A549 (cell line): ENCODE results near the gene DNHD1. TPM values are rescaled to one million over a fixed set of nuclear protein-coding genes. Genes with fewer than 3 reads are reported as not detected.
A peak's percentile ranks its signal among the peaks of the same experiment; 100 is the strongest.

Source experiments
- ATAC-seq, 2 experiments: fragments of 200-7000 bp in 1 of 2; fragments of >200 bp in 1 of 2; cut with Nextera tagmentation in 1 of 2; cut with Tn5 transposase in 1 of 2; 3 replicates each; pipeline versions ENCODE4 v1.8.0 to v1.9.1; 2018 to 2020; ENCODE audit warnings: mild to moderate bottlenecking in 1 of 2, moderate library complexity in 1 of 2
- CTCF ChIA-PET: fragments of 300-600 bp; sonication (Branson Sonifier 250); formaldehyde crosslinking; extraction: SDS; loops from one replicate; lab custom pipeline; 2021; ENCODE audit warnings: antibody characterized with exemption, inconsistent platforms; lab: Yijun Ruan, JAX
- POLR2A ChIA-PET: fragments of 350-600 bp; formaldehyde crosslinking; extraction: SDS; loops from one replicate; lab custom pipeline; 2021; ENCODE audit warnings: antibody characterized with exemption, inconsistent platforms; lab: Yijun Ruan, JAX
- DNase-seq, 2 experiments: peaks; one replicate each; pipeline versions ENCODE4 v3.0.0 to v3.0.0-alpha.2; 2011 to 2016; ENCODE audit warnings: low read depth in 1 of 2, low spot score in 1 of 2
- FAIRE-seq: peaks from 2 replicates; lab custom pipeline; 2011; peaks lifted over from hg19 to GRCh38; lab: Jason Lieb, UNC
- H3K27ac ChIP-seq, 2 experiments: fragments of >200 bp; sonication (Bioruptor Twin); formaldehyde crosslinking; 3 replicates each; pipeline ENCODE4 v1.5.1; 2016 to 2017
- H3K4me1 ChIP-seq: fragments of >200 bp; sonication (Bioruptor Twin); formaldehyde crosslinking; 3 replicates; pipeline ENCODE4 v1.6.1; 2016
- H3K4me2 ChIP-seq: fragments of >200 bp; sonication (Bioruptor Twin); formaldehyde crosslinking; 3 replicates; pipeline ENCODE4 v1.6.1; 2016
- H3K4me3 ChIP-seq: fragments of >200 bp; sonication (Bioruptor Twin); formaldehyde crosslinking; 3 replicates; pipeline ENCODE4 v1.5.1; 2016
- H3K9me3 ChIP-seq: fragments of >200 bp; sonication (Bioruptor Twin); formaldehyde crosslinking; 3 replicates; pipeline ENCODE4 v1.6.1; 2016
- CEBPB ChIP-seq, 2 experiments: fragments of >200 bp in 1 of 2; sonication (Bioruptor Twin) in 1 of 2; formaldehyde crosslinking in 1 of 2; IDR thresholded peaks; 2 replicates each; pipeline ENCODE4 v1.6.1; 2012 to 2016
- CTCF ChIP-seq: fragments of >200 bp; sonication (Bioruptor Twin); formaldehyde crosslinking; IDR thresholded peaks from 3 replicates; pipeline ENCODE4 v1.5.1; 2016
- EHF ChIP-seq: fragments of 250-450 bp; sonication (Bioruptor Pico); IDR thresholded peaks from 2 replicates; pipeline ENCODE4 v1.5.0; 2020; ENCODE audit warnings: mild to moderate bottlenecking
- EP300 ChIP-seq, 2 experiments: fragments of >200 bp; sonication (Bioruptor Twin); formaldehyde crosslinking; IDR thresholded peaks; 2 replicates in 1 of 2; 3 replicates in 1 of 2; pipeline ENCODE4 v1.6.1; 2016 to 2017
- FOSL2 ChIP-seq, 2 experiments: fragments of 450-650 bp in 1 of 2; fragments of >200 bp in 1 of 2; sonication (Bioruptor Twin) in 1 of 2; formaldehyde crosslinking; IDR thresholded peaks; 2 replicates each; pipeline versions ENCODE4 v1.5.0 to v1.6.1; 2016 to 2020; ENCODE audit warnings: mild to moderate bottlenecking in 1 of 2, moderate library complexity in 1 of 2
- GATA3 ChIP-seq: IDR thresholded peaks from 2 replicates; pipeline ENCODE4 v1.6.1; 2012; ENCODE audit warnings: borderline replicate concordance
- HMGXB4 ChIP-seq: fragments of 250-450 bp; sonication (Bioruptor Pico); IDR thresholded peaks from 2 replicates; pipeline ENCODE4 v1.5.0; 2021; ENCODE audit warnings: mild to moderate bottlenecking, moderate library complexity, borderline replicate concordance
- HOXB13 ChIP-seq: fragments of 250-450 bp; sonication (Bioruptor Pico); IDR thresholded peaks from 2 replicates; pipeline ENCODE4 v1.5.0; 2020; ENCODE audit warnings: low read depth, mild to moderate bottlenecking, moderate library complexity
- HOXB5 ChIP-seq: fragments of 250-450 bp; sonication (Bioruptor Pico); IDR thresholded peaks from 2 replicates; pipeline ENCODE4 v1.5.0; 2020; ENCODE audit warnings: mild to moderate bottlenecking, moderate library complexity
- JUN ChIP-seq, 2 experiments: fragments of >200 bp; sonication (Bioruptor Twin); formaldehyde crosslinking; IDR thresholded peaks; 2 replicates in 1 of 2; 3 replicates in 1 of 2; pipeline ENCODE4 v1.6.1; 2016 to 2017
- KDM1A ChIP-seq: fragments of 200-600 bp; sonication (generic); IDR thresholded peaks from 2 replicates; pipeline ENCODE4 v1.6.1; 2016; ENCODE audit warnings: low read depth, mild to moderate bottlenecking
- MYC ChIP-seq: IDR thresholded peaks from 2 replicates; pipeline ENCODE4 v1.6.1; 2012; ENCODE audit warnings: mild to moderate bottlenecking, inconsistent platforms, low read length, improper control_type of control experiment, borderline replicate concordance
- NR3C1 ChIP-seq: fragments of >200 bp; sonication (Bioruptor Twin); formaldehyde crosslinking; IDR thresholded peaks from 3 replicates; pipeline ENCODE4 v1.6.1; 2017
- PHF8 ChIP-seq: fragments of 200-600 bp; sonication (generic); IDR thresholded peaks from 2 replicates; pipeline ENCODE4 v1.6.1; 2016; ENCODE audit warnings: low read depth, mild to moderate bottlenecking, antibody characterized with exemption, moderate library complexity, borderline replicate concordance
- POLR2A ChIP-seq: IDR thresholded peaks from 2 replicates; pipeline ENCODE4 v1.6.1; 2012; ENCODE audit warnings: mild to moderate bottlenecking, low read length
- POLR2AphosphoS2 ChIP-seq: conservative IDR thresholded peaks from 2 replicates; pipeline ENCODE4 v1.6.1; 2012; ENCODE audit warnings: low read length, improper control_type of control experiment, inconsistent platforms
- RCOR1 ChIP-seq: fragments of 150-350 bp; IDR thresholded peaks from 2 replicates; pipeline ENCODE4 v1.6.1; 2014; ENCODE audit warnings: antibody characterized with exemption, low read length, low read depth
- SMC3 ChIP-seq: fragments of >200 bp; sonication (Bioruptor Twin); formaldehyde crosslinking; IDR thresholded peaks from 3 replicates; pipeline ENCODE4 v1.6.1; 2018; ENCODE audit warnings: inconsistent platforms
- SREBF2 ChIP-seq: fragments of 450-650 bp; IDR thresholded peaks from 2 replicates; pipeline ENCODE4 v1.6.1; 2014; ENCODE audit warnings: mild to moderate bottlenecking, moderate library complexity
- ZFP36 ChIP-seq: fragments of 450-650 bp; IDR thresholded peaks from 2 replicates; pipeline ENCODE4 v1.6.1; 2014; ENCODE audit warnings: borderline replicate concordance; ENCODE audit not compliant: partially characterized antibody
- ZNF302 ChIP-seq: fragments of 250-450 bp; sonication (Bioruptor Pico); IDR thresholded peaks from 2 replicates; pipeline ENCODE4 v1.9.0; 2021; ENCODE audit warnings: inconsistent platforms, mild to moderate bottlenecking, moderate library complexity
- WGBS: methylation state at CpG from one replicate; pipeline ENCODE4 v1.1.6; 2017; ENCODE audit errors: missing lambda C conversion rate; 5-methylcytosine and 5-hydroxymethylcytosine counted together
- polyA plus RNA-seq, 4 experiments: library from polyadenylated mRNA; depleted of rRNA in 3 of 4; stranded (reverse); fragments of >200 nt; fragmentation: RNase III in 1 of 4; extraction: RNeasy Plus Mini Kit Qiagen cat#74134 plus additional on column Dnase treatment in 1 of 4; gene quantifications; 2 replicates in 3 of 4; 3 replicates in 1 of 4; pipeline ENCODE4 v1.2.3, GENCODE V29; 2011 to 2017
- TF ChIP-seq, protein P1 (sequence below): fragments of >200 bp; sonication (Bioruptor Twin); formaldehyde crosslinking; IDR thresholded peaks from 3 replicates; pipeline ENCODE4 v1.6.1; 2016
- TF ChIP-seq, protein P2 (sequence below): fragments of 450-650 bp; IDR thresholded peaks from 2 replicates; pipeline ENCODE4 v1.6.1; 2014; ENCODE audit warnings: antibody characterized with exemption
- TF ChIP-seq, protein P3 (sequence below): IDR thresholded peaks from 2 replicates; pipeline ENCODE4 v1.6.1; 2012; ENCODE audit warnings: low read depth, borderline replicate concordance

The DNHD1 gene
- polyA plus RNA-seq, 2 of the 4 experiments (the other 2 are of a cell fraction): 6.8 to 8.6 TPM

DNA sequence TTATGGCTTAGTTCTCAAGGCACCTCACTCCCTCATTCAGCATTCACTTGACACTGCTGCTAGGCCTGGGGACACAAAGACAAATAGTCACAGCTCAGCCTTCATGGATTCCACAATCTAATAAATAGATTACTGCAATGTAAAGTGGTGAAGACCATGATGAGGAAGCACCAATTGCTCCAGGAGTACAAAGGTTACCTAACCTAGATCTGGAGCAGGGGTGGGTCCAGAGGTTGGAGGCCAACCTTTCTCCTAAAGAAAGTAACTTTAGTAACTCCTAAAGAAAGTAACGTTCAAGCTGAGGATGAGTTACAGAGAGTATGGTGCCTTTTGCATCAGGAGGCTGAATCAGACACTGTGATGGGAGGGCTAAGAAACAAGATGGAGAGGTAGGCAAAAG lies 27.5 kb upstream of the DNHD1 start (continued):
- TF ChIP-seq HMGXB4 (CRISPR knock-in tag): no peak
- TF ChIP-seq, all 56 proteins: peak for 0

GRCh38 chr11:6472934-6473333 lies 24.1 kb upstream of the DNHD1 start:
- FAIRE-seq: no peak
- H3K4me2 ChIP-seq: peak overlapping the region; percentile 90
- peak overlapping the region; percentile 91 to 92 for H3K27ac ChIP-seq
- no peak for DNase-seq
- CTCF ChIA-PET: interaction anchor here (0.6 to 4.2 kb wide), 5 partner anchors 13 to 210 kb away, joined by 3 to 22 read pairs (median 3); partner anchors contain the start of genes APBB1 and MRPL17
- no peak for ATAC-seq
- H3K4me1 ChIP-seq: peaks cover 31% of the 10 kb centered on the region
- WGBS: 50% methylated on average over 1 of the region's 1 CpG
- peak overlapping the region; percentile 92 for H3K4me3 ChIP-seq
- no peaks in the 10 kb centered on the region for H3K9me3 ChIP-seq
- POLR2A ChIA-PET: interaction anchor here (0.7 to 1.7 kb wide), 3 partner anchors 11 to 94 kb away, joined by 3 to 4 read pairs (median 3); no protein-coding TSS in a partner anchor
- TF ChIP-seq, protein P1, sequence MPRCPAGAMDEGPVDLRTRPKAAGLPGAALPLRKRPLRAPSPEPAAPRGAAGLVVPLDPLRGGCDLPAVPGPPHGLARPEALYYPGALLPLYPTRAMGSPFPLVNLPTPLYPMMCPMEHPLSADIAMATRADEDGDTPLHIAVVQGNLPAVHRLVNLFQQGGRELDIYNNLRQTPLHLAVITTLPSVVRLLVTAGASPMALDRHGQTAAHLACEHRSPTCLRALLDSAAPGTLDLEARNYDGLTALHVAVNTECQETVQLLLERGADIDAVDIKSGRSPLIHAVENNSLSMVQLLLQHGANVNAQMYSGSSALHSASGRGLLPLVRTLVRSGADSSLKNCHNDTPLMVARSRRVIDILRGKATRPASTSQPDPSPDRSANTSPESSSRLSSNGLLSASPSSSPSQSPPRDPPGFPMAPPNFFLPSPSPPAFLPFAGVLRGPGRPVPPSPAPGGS: no peak
- TF ChIP-seq NR3C1 (no peak), SMC3 (no peak), ZNF302 (CRISPR knock-in tag) (no peak), HOXB13 (CRISPR knock-in tag) (no peak), POLR2AphosphoS2 (no peak), JUN (IDR thresholded peaks at IDR 0.05) (no peak), GATA3 (no peak)
- TF ChIP-seq, protein P2, sequence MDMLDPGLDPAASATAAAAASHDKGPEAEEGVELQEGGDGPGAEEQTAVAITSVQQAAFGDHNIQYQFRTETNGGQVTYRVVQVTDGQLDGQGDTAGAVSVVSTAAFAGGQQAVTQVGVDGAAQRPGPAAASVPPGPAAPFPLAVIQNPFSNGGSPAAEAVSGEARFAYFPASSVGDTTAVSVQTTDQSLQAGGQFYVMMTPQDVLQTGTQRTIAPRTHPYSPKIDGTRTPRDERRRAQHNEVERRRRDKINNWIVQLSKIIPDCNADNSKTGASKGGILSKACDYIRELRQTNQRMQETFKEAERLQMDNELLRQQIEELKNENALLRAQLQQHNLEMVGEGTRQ: no peak
- TF ChIP-seq, protein P3, sequence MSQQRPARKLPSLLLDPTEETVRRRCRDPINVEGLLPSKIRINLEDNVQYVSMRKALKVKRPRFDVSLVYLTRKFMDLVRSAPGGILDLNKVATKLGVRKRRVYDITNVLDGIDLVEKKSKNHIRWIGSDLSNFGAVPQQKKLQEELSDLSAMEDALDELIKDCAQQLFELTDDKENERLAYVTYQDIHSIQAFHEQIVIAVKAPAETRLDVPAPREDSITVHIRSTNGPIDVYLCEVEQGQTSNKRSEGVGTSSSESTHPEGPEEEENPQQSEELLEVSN: no peak

DNA sequence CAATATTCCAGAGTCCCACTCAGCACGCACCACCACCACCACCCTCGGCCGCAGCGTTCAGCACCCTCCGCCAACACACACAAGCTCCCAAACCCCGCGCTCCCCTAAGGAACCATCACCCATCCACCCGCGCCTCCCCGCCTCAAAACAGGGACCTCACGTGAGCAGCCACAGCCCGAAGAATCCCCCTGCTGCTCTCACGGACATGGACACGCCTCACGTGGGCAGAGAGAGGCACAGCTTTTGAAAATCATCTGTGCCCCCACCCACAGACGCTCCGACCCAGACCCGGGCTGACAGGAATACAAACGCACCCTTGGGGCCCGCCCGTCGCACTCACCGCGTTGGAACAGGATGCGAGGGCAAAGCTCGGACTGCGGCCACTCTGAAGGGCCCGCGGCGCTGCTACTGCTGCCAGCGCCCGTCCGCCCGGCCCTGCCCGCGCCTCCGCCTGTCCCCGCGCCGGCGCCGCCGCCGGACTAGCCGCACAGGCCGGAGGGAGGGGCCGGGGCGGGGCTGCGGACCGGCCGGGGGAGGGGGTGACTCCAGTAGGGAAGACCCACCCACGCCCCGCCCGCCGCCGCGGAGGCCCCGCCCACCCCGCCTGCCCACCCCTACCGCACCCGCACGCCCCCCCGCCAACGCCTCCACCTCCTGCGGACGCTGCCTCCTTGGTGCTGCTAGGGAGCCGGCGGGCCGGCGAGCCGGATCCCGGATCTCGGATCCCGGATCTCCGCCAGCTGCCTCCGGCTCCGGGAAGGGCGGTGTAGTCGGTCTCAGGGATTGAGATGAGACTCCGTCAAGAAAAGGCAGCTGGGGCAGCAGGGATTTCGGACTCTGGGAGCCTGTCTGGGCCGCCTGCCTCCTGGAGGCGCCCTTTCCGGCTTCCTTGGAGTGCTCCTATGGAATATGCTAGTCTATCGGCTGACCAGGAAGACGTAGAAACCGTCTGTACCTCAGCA lies 23.3 kb upstream of the DNHD1 start, which contains the start of gene TRIM3:
TSS of gene TRIM3 (minus strand) at position 491 of the 962 bp plus-strand sequence. CDS start 8,246 bp downstream, outside the sequence.
- H3K4me1 ChIP-seq: peaks cover 31% of the 10 kb centered on the region
- POLR2A ChIA-PET: interaction anchor here (0.6 to 1.7 kb wide), 6 partner anchors 12 to 210 kb away, joined by 3 to 4 read pairs (median 3); partner anchors contain the start of genes APBB1 and MRPL17
- CTCF ChIA-PET: interaction anchor here (0.6 to 4.2 kb wide), 5 partner anchors 11 to 210 kb away, joined by 3 to 22 read pairs (median 3); partner anchors contain the start of gene MRPL17
- FAIRE-seq (no peak), ATAC-seq (peak; percentile 77 to 89), DNase-seq (peak; percentile 82 to 90)
- no peaks in the 10 kb centered on the region for H3K9me3 ChIP-seq
- H3K4me2 ChIP-seq: peak within 1 kb of the TSS; percentile 90
- WGBS: 1% methylated on average over 28 of the region's 87 CpGs
- H3K27ac ChIP-seq: peak within 1 kb of the TSS; percentile 91 to 92
- H3K4me3 ChIP-seq: peak within 1 kb of the TSS; percentile 92
- TF ChIP-seq SMC3: no peak
- no peak for TF ChIP-seq FOSL2 (IDR thresholded peaks at IDR 0.05)
- no peak for TF ChIP-seq FOSL2 (CRISPR knock-in tag; IDR thresholded peaks at IDR 0.05)
- peak; percentile 45 for TF ChIP-seq CTCF
- no peak for TF ChIP-seq EHF
- peak; percentile 46; the same call in 1 of the 2 replicates for TF ChIP-seq POLR2A
- TF ChIP-seq CEBPB (IDR thresholded peaks at IDR 0.05): no peak
- no peak for TF ChIP-seq ZFP36
- TF ChIP-seq KDM1A: no peak
- no peak for TF ChIP-seq EP300 (IDR thresholded peaks at IDR 0.05)
- TF ChIP-seq MYC: no peak
- TF ChIP-seq, protein P1: peak; percentile 68; the same call in 1 of the 3 replicates
- TF ChIP-seq RCOR1: no peak
- TF ChIP-seq HOXB5 (CRISPR knock-in tag): peak; percentile 37; the same call in 1 of the 2 replicates
- peak; percentile 83 for TF ChIP-seq PHF8
- TF ChIP-seq JUN (IDR thresholded peaks at IDR 0.05): peak; percentile 27 to 57; a peak in 3 of 5 replicates
- no peak for TF ChIP-seq SREBF2
